ENCODE results near the gene ATRX.

GRCh38 chrX:77719388-77719787 is 66.6 kb downstream of the ATRX start:
- no peak for TF ChIP-seq CTCF (IDR thresholded peaks at IDR 0.05; ENCODE audit: poor library complexity)
- no peak for TF ChIP-seq EZH2phosphoT487 (IDR thresholded peaks at IDR 0.05; ENCODE audit: low read depth, severe bottlenecking, unreplicated experiment)
- TF ChIP-seq EZH2 (IDR thresholded peaks at IDR 0.05; ENCODE audit: borderline replicate concordance): no peak

Measured in hepatocyte (in vitro differentiated cells).